ENCODE measurements around the gene AIMP1. TPM values are rescaled to one million over a fixed set of nuclear protein-coding genes. Genes with fewer than 3 reads are reported as not detected.

AIMP1 gene
- total and polyA plus RNA-seq, 9 donors: 19.7 to 46.5 (median 39.4) TPM

DNA sequence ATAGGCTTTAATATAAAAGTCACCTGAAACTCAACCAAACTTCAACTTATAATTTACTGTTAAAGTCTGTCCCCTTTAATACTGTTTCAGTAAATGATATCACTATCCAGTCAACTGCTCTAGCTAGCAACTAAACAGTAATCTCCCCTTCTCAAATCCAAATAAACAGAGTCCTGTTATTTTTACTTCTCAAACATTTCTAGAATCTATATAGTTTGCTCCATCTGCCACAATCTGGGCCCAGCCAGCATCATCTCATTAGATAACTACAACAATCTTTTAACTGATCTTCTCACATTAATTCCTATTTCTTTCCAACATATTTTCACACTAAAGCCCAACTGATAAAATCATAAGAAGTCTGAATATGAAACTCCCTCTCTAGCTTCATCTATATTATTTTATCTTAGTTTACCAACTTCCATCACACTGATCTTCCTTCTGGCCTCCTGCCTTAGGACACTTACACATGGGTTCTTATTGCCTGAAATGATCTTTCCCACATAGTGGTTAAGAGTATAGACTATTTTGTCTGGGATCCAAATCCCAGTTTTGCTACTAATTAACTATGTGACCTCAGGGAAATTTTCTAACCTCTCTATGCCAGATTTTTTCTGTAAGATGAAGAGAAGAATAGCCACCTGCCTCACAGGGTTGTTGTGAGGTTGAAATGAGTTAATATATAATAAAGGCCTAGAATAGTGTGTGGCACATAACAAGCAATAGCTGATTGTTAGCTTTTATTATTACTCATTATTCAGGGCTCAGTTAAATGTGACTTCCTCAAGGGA lies 18.9 kb upstream of the AIMP1 start:
- no peaks in the 10 kb centered on the region for H3K36me3 ChIP-seq
- TF ChIP-seq, protein P1, sequence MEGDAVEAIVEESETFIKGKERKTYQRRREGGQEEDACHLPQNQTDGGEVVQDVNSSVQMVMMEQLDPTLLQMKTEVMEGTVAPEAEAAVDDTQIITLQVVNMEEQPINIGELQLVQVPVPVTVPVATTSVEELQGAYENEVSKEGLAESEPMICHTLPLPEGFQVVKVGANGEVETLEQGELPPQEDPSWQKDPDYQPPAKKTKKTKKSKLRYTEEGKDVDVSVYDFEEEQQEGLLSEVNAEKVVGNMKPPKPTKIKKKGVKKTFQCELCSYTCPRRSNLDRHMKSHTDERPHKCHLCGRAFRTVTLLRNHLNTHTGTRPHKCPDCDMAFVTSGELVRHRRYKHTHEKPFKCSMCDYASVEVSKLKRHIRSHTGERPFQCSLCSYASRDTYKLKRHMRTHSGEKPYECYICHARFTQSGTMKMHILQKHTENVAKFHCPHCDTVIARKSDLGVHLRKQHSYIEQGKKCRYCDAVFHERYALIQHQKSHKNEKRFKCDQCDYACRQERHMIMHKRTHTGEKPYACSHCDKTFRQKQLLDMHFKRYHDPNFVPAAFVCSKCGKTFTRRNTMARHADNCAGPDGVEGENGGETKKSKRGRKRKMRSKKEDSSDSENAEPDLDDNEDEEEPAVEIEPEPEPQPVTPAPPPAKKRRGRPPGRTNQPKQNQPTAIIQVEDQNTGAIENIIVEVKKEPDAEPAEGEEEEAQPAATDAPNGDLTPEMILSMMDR (IDR thresholded peaks at IDR 0.05): no peak
- TF ChIP-seq EP300 (IDR thresholded peaks at IDR 0.05): no peak
- no peaks in the 10 kb centered on the region for H3K27me3 ChIP-seq
- intact Hi-C loops (cut with DNase I): no loop called here
- no peaks in the 10 kb centered on the region for H3K4me1 ChIP-seq (ENCODE audit: insufficient read depth)
- no peak overlapping the region for H3K27ac ChIP-seq
- no peak for DNase-seq
- no peaks in the 10 kb centered on the region for H3K9me3 ChIP-seq
- H3K4me3 ChIP-seq: no peak overlapping the region

DNA sequence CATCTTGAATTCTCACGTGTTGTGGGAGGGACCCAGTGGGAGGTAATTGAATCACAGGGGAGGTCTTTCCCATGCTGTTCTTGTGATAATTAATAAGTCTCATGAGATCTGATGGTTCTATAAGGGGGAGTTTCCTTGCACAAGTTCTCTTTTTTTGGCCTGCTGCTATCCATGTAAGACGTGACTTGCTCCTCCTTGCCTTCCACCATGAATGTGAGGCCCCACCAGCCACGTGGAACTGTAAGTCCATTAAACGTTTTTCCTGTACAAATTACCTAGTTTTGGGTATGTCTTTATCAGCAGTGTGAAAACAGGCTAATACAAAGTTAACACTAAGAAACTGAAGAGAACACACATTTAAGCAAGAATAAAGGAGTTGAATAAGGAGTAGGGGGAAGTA lies 16.4 kb upstream of the AIMP1 start:
- no peak overlapping the region for H3K4me3 ChIP-seq
- TF ChIP-seq, protein P1 (IDR thresholded peaks at IDR 0.05): no peak
- TF ChIP-seq POLR2A (IDR thresholded peaks at IDR 0.05) (no peak), EP300 (IDR thresholded peaks at IDR 0.05) (no peak)
- intact Hi-C loops (cut with DNase I): no loop called here
- H3K4me1 ChIP-seq (ENCODE audit: insufficient read depth): no peaks in the 10 kb centered on the region
- H3K9me3 ChIP-seq: no peaks in the 10 kb centered on the region
- H3K27me3 ChIP-seq: no peaks in the 10 kb centered on the region
- H3K36me3 ChIP-seq: no peaks in the 10 kb centered on the region
- WGBS, 3 donors: 78 to 84% (median 78%) methylated on average over 4 of the region's 4 CpGs
- no peak for DNase-seq
- H3K27ac ChIP-seq: no peak overlapping the region

DNA sequence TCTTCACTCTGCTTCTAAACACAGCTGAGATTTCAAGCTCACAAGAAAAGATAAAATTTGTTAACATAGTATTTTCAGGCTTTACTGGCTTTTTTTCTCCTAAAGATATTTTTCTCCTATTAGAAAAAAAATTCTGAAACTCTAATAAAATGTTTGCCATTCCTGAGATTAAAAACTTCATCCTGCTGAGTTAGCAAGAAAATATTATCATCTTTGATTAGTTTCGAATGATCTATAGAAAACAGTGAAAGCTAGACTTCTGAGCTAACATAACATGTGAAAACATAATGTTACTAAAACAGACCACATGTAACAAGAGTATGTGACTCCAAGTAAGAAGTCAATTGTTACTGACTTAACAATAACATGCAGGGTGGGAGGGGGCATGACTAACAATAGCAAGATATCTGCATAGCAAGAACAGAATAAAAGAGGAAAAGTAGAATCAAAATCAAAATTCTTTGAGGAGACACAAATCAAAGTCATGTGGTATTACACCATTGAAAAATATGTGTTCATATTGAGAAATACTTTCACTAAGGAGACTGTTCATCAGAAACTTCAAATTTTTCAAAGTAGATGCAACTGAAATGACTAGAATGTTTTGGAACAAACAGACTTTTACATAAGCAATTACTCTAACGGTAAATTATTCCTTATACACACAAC lies 14.8 kb upstream of the AIMP1 start:
- TF ChIP-seq, protein P1 (IDR thresholded peaks at IDR 0.05): no peak
- TF ChIP-seq EP300 (IDR thresholded peaks at IDR 0.05): no peak
- no peak for TF ChIP-seq POLR2A (IDR thresholded peaks at IDR 0.05)
- Histone ChIP-seq H3K4me3 (no peak overlapping the region), H3K36me3 (no peaks in the 10 kb centered on the region), H3K27ac (no peak overlapping the region), H3K27me3 (no peaks in the 10 kb centered on the region), H3K4me1 (ENCODE audit: insufficient read depth) (peaks cover 2% of the 10 kb centered on the region), H3K9me3 (no peaks in the 10 kb centered on the region)
- intact Hi-C loops (cut with DNase I): no loop called here
- DNase-seq: no peak
- 16 to 54% (median 23%) methylated on average over 2 of the region's 2 CpGs for WGBS, 3 donors

- WGBS, 3 donors: 40 to 85% (median 46%) methylated on average over 4 of the region's 4 CpGs
- TF ChIP-seq POLR2A (IDR thresholded peaks at IDR 0.05): no peak
- TF ChIP-seq, protein P1 (IDR thresholded peaks at IDR 0.05): no peak
- TF ChIP-seq EP300 (IDR thresholded peaks at IDR 0.05): no peak
- H3K36me3 ChIP-seq: no peaks in the 10 kb centered on the region
These were observed 14.3 kb upstream of the AIMP1 start for GRCh38 chr4:106302062-106302438.

More at GRCh38 chr4:106302062-106302438, 14.3 kb upstream of the AIMP1 start:
- H3K4me1 ChIP-seq (ENCODE audit: insufficient read depth): peaks cover 2% of the 10 kb centered on the region
- H3K27ac ChIP-seq: no peak overlapping the region
- DNase-seq: no peak
- no peak overlapping the region for H3K4me3 ChIP-seq
- intact Hi-C loops (cut with DNase I): no loop called here
- H3K9me3 ChIP-seq: no peaks in the 10 kb centered on the region
- H3K27me3 ChIP-seq: no peaks in the 10 kb centered on the region

Data from ovary (tissue), 9 donors.